Dendritic cell treated with granulocyte-macrophage colony-stimulating factor and Interleukin-4, amounts not matched to agents 40 ng/mL and 50 ng/mL, for 4 days (primary cell): ENCODE measurements around the gene MCF2L2.
A peak's percentile ranks its signal among the peaks of the same experiment; 100 is the strongest.
"Not testable (repeated sequence)": the region's sequence is repeated elsewhere in the genome, so short reads cannot be mapped to it uniquely, and the experiment has no call there.

Experiments
- H3K27ac Mint-ChIP-seq: one replicate; pipeline ENCODE4 v1.8.0; 2022; ENCODE audit warnings: mild to moderate bottlenecking, mixed read lengths
- H3K27me3 Mint-ChIP-seq: one replicate; pipeline ENCODE4 v1.8.0; 2022; ENCODE audit warnings: mild to moderate bottlenecking, mixed read lengths
- H3K36me3 Mint-ChIP-seq: one replicate; pipeline ENCODE4 v1.8.0; 2022; ENCODE audit warnings: low read depth, mixed read lengths
- H3K4me1 Mint-ChIP-seq: one replicate; pipeline ENCODE4 v1.8.0; 2022; ENCODE audit warnings: low read depth, mixed read lengths
- H3K4me3 Mint-ChIP-seq: one replicate; pipeline ENCODE4 v1.8.0; 2022; ENCODE audit warnings: mild to moderate bottlenecking, moderate library complexity, mixed read lengths
- H3K9me3 Mint-ChIP-seq: one replicate; pipeline ENCODE4 v1.8.0; 2022; ENCODE audit warnings: mixed read lengths
- intact Hi-C: fragments of 100-400 bp; cut with micrococcal nuclease; formaldehyde crosslinking; loops from one replicate; pipeline ENCODE4 v1.15.0; 2022

Gene MCF2L2, protein sequence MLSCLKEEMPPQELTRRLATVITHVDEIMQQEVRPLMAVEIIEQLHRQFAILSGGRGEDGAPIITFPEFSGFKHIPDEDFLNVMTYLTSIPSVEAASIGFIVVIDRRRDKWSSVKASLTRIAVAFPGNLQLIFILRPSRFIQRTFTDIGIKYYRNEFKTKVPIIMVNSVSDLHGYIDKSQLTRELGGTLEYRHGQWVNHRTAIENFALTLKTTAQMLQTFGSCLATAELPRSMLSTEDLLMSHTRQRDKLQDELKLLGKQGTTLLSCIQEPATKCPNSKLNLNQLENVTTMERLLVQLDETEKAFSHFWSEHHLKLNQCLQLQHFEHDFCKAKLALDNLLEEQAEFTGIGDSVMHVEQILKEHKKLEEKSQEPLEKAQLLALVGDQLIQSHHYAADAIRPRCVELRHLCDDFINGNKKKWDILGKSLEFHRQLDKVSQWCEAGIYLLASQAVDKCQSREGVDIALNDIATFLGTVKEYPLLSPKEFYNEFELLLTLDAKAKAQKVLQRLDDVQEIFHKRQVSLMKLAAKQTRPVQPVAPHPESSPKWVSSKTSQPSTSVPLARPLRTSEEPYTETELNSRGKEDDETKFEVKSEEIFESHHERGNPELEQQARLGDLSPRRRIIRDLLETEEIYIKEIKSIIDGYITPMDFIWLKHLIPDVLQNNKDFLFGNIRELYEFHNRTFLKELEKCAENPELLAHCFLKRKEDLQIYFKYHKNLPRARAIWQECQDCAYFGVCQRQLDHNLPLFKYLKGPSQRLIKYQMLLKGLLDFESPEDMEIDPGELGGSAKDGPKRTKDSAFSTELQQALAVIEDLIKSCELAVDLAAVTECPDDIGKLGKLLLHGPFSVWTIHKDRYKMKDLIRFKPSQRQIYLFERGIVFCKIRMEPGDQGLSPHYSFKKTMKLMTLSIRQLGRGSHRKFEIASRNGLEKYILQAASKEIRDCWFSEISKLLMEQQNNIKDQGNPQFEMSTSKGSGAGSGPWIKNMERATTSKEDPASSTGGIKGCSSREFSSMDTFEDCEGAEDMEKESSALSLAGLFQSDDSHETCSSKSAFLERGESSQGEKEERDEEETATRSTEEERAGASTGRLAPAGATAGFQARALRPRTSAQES

DNA sequence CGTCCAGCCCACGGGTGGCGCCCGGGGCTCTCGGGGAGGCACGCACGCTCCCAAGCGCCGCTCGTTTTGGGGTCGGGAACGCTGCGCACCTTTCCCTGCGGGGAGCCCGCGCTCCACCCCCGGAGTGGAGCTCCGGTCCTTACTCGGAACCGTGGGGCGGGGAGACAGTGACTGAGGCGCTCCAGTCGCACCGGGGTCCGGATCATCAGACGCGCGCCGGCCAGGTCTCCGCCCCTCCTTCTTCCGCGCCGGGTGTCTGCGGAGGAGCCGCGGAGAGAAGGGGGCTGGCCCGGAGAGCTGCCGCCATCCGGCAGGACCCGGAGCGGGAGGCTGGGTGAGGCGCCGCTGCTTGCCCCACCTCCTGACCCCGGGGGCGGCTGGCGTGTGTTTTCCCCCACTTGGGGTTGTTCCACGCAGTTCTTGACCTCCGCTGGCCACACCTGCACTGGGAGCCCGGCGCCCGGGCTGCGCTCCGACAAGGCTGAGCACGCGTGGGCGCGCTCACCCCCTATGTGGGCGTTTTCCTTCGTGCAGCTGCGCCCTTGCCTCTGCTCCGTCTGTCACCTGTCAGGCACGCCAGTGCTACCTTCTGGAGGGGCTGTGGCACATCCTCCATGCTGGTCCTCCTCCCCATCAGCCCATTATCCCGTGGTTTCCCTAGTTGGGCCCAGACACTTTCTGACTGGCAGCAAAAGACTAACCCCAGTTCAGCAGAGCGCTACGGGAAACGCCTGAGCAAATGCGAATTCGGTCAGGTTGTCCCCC lies at the start of gene MCF2L2:
MCF2L2 (minus strand) TSS at position 173 of the 765 bp plus-strand sequence. CDS start 642 bp downstream, outside the sequence.
- intact Hi-C loops = no loop called here
- Mint-ChIP-seq H3K36me3 (no peaks in the 10 kb centered on the region), H3K9me3 (no peaks in the 10 kb centered on the region), H3K4me1 (peaks cover 35% of the 10 kb centered on the region), H3K4me3 (peak within 1 kb of the TSS; percentile 74), H3K27ac (peak within 1 kb of the TSS; percentile 38), H3K27me3 (peaks cover 78% of the 10 kb centered on the region)

DNA sequence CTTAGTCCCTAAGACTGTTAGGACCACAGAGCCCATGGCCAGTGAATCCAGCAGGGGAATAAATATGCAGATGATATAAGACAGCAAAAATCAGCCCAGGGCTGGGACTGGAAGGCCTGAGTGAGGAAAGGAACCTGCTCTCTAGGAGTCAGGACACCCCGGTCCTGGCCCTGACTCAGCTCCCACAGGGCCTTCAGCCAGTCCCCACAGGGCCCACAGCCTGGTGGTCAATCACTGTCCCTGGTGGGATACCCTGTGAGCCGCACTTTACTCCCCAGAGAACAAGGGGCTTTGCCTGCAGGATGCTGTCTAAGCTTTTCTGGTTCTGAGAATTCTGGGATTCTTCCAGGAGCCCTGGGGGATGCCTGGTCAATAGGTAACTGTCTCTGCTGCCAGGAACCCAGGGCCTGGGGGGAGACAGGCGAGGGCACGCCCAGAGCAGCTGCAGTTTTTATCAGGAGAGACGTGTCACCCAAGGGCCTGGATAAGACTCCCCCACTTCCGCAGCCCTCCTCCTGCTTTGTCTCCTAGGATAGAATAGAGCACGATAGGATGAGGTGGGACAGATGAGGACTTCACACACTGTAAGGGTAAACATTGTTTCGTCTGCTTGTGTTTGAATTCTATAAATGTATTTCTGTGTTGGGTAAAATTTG lies 49.5 kb upstream of the MCF2L2 start:
- Mint-ChIP-seq H3K27me3 (peaks cover 2% of the 10 kb centered on the region), H3K36me3 (no peaks in the 10 kb centered on the region), H3K4me1 (peaks cover 13% of the 10 kb centered on the region), H3K9me3 (no peaks in the 10 kb centered on the region), H3K27ac (no peak overlapping the region), H3K4me3 (no peak overlapping the region)
- intact Hi-C loops = no loop called here

DNA sequence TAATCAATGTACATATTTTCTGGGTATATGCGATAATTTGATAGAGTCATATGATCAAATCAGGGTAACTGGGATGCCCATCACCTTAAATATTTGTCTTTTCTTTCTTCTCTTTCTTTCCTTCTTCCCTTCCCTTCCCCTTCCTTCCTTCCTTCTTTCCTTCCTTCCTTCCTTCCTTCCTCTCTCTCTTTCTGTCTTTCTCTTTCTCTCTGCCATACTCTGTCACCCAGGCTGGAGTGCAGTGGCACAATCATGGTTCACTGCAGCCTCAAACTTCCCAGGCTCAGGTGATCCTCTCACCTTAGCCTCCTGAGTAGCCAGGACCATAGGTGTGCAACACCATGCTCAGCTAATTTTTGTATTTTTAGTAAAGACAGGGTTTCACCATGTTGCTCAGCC lies 47.3 kb upstream of the MCF2L2 start:
- H3K27ac Mint-ChIP-seq, intact Hi-C loops, H3K4me3 Mint-ChIP-seq, H3K27me3 Mint-ChIP-seq, H3K9me3 Mint-ChIP-seq, H3K36me3 Mint-ChIP-seq: not testable (repeated sequence)
- H3K4me1 Mint-ChIP-seq = peaks cover 12% of the 10 kb centered on the region

DNA sequence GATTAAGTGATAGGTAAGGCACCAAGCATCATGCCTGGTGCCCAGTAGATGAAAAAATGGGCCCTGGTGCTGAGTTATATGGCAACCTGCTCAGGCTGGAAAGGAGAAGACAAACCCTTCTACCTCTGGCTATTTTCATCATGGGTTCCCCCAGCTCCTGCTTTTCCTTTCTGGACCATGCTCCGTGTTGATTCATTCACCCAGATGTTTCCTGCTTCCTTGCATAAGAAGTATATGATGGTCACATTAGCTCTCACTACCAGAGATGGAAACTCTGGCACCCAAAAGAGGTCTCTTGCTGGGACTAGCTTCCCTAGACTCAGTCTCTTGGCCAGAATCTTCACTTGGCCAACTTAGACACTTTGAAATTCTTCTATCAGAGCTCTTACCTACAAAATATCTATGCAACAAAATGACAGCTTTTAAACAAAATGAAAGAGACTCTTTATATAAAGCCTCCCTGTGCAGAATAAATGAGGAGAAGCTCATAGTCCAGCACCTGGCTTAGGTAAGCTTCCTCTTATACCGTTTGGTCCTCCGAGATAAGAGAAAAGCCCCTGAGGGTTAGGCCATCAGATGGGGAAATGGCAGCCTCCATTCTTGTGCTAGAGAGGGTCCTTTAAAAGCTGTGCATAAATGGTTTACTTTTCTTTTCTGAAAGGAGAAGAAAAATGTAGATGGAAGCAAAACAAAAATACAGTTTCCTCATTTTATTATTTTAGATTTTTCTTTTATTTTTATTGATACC lies 46.8 kb upstream of the MCF2L2 start:
- Mint-ChIP-seq H3K27me3 (peaks cover 2% of the 10 kb centered on the region), H3K27ac (no peak overlapping the region), H3K4me1 (peaks cover 12% of the 10 kb centered on the region), H3K4me3 (no peak overlapping the region), H3K9me3 (no peaks in the 10 kb centered on the region), H3K36me3 (no peaks in the 10 kb centered on the region)
- intact Hi-C loops = no loop called here

DNA sequence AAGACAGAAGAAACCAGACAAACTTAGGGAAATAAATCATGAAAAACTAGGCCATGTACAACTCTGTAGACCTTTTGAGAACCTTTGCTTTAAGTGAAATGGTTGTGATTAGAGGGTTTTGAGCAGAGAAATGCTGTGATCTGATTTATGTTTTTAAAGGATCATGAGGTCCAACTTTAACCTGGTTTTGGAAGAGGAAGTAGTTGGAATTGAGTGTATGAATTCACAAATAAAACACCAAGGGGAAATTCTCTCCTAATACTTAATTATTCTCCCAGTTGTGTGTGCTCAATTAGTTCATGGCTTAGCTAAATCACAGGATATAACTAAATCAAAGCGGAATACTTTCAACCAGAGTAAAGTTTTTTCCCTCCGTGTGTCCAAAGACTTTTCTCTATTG lies 45.5 kb upstream of the MCF2L2 start:
- Mint-ChIP-seq H3K27ac (no peak overlapping the region), H3K36me3 (no peaks in the 10 kb centered on the region), H3K4me1 (peaks cover 19% of the 10 kb centered on the region), H3K9me3 (no peaks in the 10 kb centered on the region), H3K4me3 (no peak overlapping the region), H3K27me3 (peaks cover 2% of the 10 kb centered on the region)
- intact Hi-C loops = no loop called here

DNA sequence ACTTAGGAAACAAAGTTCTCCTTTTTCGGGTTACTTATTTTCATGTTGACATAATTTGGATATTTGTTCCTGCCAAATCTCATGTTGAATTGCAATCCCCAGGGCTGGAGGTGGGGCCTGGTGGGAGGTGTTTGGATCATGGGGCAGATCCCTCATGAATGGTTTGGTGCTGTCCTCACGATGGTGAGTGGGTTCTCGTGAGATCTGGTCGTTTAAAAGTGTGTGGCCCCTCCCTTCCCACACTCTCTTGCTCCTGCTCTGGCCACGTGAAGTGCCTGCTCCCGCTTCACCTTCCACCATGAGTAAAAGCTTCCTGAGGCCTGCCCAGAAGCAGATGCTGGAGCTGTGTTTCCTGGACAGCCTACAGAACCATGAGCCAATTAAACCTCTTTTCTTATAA lies 43.7 kb upstream of the MCF2L2 start:
- Mint-ChIP-seq H3K4me3 (no peak overlapping the region), H3K27ac (no peak overlapping the region), H3K36me3 (no peaks in the 10 kb centered on the region), H3K9me3 (no peaks in the 10 kb centered on the region), H3K4me1 (peaks cover 19% of the 10 kb centered on the region), H3K27me3 (peaks cover 2% of the 10 kb centered on the region)
- intact Hi-C loops = no loop called here

DNA sequence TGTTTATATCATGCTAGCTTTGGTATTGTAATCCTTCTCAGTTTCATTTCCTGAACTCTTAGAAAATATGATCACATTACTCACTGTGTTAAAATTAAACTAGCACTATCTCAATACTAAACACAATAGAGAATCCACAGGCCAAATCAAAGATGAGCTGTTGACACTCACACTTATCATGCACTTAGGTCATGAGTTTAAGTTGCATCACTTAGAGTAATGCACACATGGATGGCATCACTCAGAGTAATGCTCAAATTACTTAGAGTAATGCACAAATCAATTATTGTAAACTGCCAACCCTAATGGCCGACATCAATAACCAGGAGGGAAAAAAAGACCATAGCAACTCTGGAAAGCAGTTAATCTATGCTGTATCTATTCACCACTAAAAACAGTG lies 40.0 kb upstream of the MCF2L2 start:
- peaks cover 8% of the 10 kb centered on the region for H3K4me1 Mint-ChIP-seq
- no peaks in the 10 kb centered on the region for H3K9me3 Mint-ChIP-seq
- no peak overlapping the region for H3K4me3 Mint-ChIP-seq
- intact Hi-C loops = loop anchor here (2.0 kb wide), 1 partner anchor 298 kb away; no protein-coding TSS in a partner anchor
- no peak overlapping the region for H3K27ac Mint-ChIP-seq
- no peaks in the 10 kb centered on the region for H3K27me3 Mint-ChIP-seq
- no peaks in the 10 kb centered on the region for H3K36me3 Mint-ChIP-seq

DNA sequence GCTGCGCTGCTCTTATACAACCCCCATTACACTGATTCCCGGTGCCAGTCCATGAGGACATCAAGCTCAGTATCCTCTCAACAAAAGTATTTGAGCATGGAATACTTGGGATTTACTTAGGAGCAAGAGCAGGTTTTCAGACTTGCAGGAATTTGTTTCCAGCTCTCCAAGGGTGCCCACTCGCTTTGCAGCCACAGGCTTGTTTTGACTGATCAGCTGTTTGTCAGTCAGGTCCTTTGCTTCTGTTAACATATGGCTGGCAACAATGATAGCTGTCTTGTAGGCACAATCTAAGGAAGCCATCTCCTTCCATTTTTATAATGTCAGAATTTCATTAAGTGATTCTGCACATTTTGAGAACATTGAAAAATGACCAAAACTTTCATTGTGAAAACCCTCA lies 38.2 kb upstream of the MCF2L2 start:
- Mint-ChIP-seq H3K4me3 (no peak overlapping the region), H3K4me1 (peaks cover 7% of the 10 kb centered on the region), H3K9me3 (no peaks in the 10 kb centered on the region), H3K27ac (no peak overlapping the region), H3K27me3 (no peaks in the 10 kb centered on the region), H3K36me3 (no peaks in the 10 kb centered on the region)
- intact Hi-C loops = no loop called here

DNA sequence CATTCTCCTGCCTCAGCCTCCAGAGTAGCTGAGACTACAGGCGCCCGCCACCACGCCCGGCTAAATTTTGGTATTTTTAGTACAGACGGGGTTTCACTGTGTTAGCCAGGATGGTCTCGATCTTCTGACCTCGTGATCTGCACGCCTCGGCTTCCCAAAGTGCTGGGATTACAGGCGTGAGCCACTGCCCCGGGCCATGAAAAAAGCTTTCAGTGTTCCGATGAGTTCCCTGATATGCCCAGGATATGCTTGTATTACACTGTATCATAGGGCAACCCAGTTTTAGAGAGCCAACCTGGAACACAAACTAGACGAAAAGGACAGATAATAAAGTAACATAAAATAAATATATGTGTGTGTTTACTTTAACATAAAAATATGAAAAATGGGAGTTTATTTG lies 37.3 kb upstream of the MCF2L2 start:
- intact Hi-C loops, H3K36me3 Mint-ChIP-seq, H3K4me1 Mint-ChIP-seq, H3K4me3 Mint-ChIP-seq, H3K9me3 Mint-ChIP-seq, H3K27me3 Mint-ChIP-seq, H3K27ac Mint-ChIP-seq: not testable (repeated sequence)

DNA sequence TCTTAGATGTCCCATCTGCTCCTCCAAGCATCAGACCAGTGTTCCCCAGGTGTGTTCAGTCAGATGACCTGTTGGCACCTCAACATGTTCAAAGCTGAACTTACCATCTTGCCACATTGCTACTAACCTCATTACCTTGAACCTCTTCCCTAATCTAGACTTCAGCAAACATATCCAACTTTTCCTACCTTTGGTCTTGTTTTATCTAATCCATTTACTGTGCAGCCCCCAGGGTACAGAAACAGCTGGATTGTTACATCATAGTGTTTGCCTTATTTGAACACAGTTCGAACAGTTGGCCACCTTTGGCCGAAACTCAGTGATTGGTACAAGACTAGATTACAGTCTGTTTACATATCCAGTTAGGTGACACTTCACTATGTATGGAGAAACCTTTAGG lies 36.1 kb upstream of the MCF2L2 start:
- Mint-ChIP-seq H3K27me3 (no peaks in the 10 kb centered on the region), H3K4me3 (no peak overlapping the region), H3K9me3 (no peaks in the 10 kb centered on the region), H3K27ac (no peak overlapping the region), H3K4me1 (peaks cover 13% of the 10 kb centered on the region), H3K36me3 (no peaks in the 10 kb centered on the region)
- intact Hi-C loops = no loop called here

DNA sequence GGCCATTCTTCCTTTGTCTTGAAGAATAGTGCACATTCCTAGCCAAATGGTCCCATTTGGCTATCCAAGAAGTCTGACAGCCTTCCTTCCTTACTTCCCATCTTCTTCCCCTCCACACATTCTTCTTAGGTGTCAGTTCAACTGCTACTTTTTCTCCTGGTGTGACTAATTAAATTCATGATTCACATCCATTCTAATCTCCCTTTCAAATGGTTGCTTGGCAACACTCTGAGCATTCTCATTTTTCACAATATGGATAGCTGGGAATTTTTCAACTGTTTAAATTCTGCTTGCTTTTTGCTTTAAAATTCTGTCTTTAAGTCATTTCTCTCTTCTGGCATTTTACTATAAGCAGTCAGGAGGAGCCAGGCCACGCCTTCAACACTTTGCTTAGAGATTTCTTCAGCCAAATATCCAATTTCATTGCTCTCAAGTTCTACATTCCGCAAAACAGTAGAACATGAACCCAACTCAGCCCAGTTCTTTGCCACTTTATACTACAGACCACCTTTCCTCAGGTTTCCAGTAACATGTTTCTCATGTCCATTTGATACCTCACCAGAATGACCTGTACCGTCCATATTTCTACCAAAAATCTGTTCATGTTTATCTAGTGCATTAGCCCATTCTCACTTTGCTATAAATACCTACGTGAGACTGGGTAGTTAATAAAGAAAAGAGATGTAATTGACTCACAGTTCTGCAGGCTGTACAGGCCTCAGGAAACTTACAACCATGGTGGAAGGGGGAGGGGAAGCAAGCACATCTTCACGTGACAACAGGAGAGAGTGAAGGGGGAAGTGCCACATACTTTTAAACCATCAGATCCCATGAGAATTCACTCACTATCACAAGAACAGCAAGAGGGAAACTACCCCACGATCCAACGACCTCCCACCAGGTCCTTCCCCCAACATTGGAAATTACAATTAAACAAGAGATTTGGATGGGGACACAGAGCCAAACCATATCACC lies 31.9 kb upstream of the MCF2L2 start:
- intact Hi-C loops = no loop called here
- peaks cover 8% of the 10 kb centered on the region for H3K4me1 Mint-ChIP-seq
- H3K9me3 Mint-ChIP-seq = no peaks in the 10 kb centered on the region
- peaks cover 3% of the 10 kb centered on the region for H3K36me3 Mint-ChIP-seq
- no peak overlapping the region for H3K4me3 Mint-ChIP-seq
- no peaks in the 10 kb centered on the region for H3K27me3 Mint-ChIP-seq
- no peak overlapping the region for H3K27ac Mint-ChIP-seq

DNA sequence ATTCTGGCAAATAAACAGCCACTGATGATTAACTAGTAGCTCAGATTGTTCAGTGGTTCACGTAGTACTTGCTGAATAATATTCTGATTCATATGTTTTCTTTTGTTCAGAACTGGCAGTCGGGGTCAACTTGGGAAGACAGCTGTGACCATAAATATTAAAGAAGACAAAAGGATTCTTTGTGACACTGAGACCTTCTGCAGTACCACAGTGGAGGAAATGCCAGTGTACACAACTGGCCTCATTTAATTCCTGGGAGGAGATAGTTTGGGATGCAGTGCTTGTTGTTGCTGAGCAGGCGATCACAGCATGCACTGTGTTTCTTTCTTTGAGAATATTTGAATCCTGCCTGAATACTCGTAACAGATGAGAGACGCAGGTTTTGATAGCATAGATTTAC lies 26.7 kb upstream of the MCF2L2 start:
- Mint-ChIP-seq H3K9me3 (no peaks in the 10 kb centered on the region), H3K4me1 (peaks cover under 1% of the 10 kb centered on the region), H3K4me3 (no peak overlapping the region), H3K36me3 (peaks cover 44% of the 10 kb centered on the region), H3K27ac (no peak overlapping the region), H3K27me3 (no peaks in the 10 kb centered on the region)
- intact Hi-C loops = no loop called here
